DOHH2 (cell line): ENCODE measurements around the gene NCKAP5.

Experiments
- H3F3A ChIP-seq: fragments of 200-600 bp; sonication (generic), shearing (Covaris generic); 2 replicates; pipeline ENCODE4 v1.6.0; 2016; ENCODE audit warnings: antibody characterized with exemption, mild to moderate bottlenecking; ENCODE audit not compliant: control insufficient read depth, insufficient read depth
- H3K27ac ChIP-seq: fragments of 200-600 bp; sonication (generic); 2 replicates; pipeline ENCODE4 v1.5.1; 2014; ENCODE audit warnings: low read depth, mild to moderate bottlenecking, low read length, moderate library complexity
- H3K27me3 ChIP-seq: fragments of 200-600 bp; sonication (generic); 2 replicates; pipeline ENCODE4 v1.6.1; 2014; ENCODE audit warnings: mild to moderate bottlenecking, low read length, mixed read lengths; ENCODE audit not compliant: control insufficient read depth
- H3K36me3 ChIP-seq: fragments of 200-600 bp; sonication (generic); 2 replicates; pipeline ENCODE4 v1.6.1; 2014; ENCODE audit warnings: mild to moderate bottlenecking, low read length, moderate library complexity, mixed read lengths; ENCODE audit not compliant: control insufficient read depth
- H3K4me1 ChIP-seq: fragments of 200-600 bp; sonication (generic); 2 replicates; pipeline ENCODE4 v1.6.1; 2014; ENCODE audit warnings: mild to moderate bottlenecking, low read length, mixed read lengths; ENCODE audit not compliant: control insufficient read depth
- H3K4me2 ChIP-seq: fragments of 200-600 bp; sonication (generic); 2 replicates; pipeline ENCODE4 v1.6.0; 2014; ENCODE audit warnings: mild to moderate bottlenecking, low read length, moderate library complexity
- H3K4me3 ChIP-seq: fragments of 200-600 bp; sonication (generic); 2 replicates; pipeline ENCODE4 v1.5.1; 2014; ENCODE audit warnings: mild to moderate bottlenecking, low read length, mixed read lengths
- H3K79me2 ChIP-seq: fragments of 200-600 bp; sonication (generic); 2 replicates; pipeline ENCODE4 v1.6.1; 2014; ENCODE audit warnings: mild to moderate bottlenecking, low read length, mixed read lengths; ENCODE audit not compliant: control insufficient read depth
- H3K9me2 ChIP-seq: fragments of 200-600 bp; sonication (generic); replicated peaks from 2 replicates; pipeline ENCODE4 v1.6.1; 2014; ENCODE audit warnings: mild to moderate bottlenecking, low read length, mixed read lengths; ENCODE audit not compliant: control insufficient read depth
- H3K9me3 ChIP-seq: fragments of 200-600 bp; sonication (generic); 2 replicates; pipeline ENCODE4 v1.6.1; 2014; ENCODE audit warnings: antibody characterized with exemption, low read length, mixed read lengths; ENCODE audit not compliant: control insufficient read depth, insufficient read depth
- H4K20me1 ChIP-seq: fragments of 200-600 bp; sonication (generic); 2 replicates; pipeline ENCODE4 v1.6.0; 2014; ENCODE audit warnings: low read depth, mild to moderate bottlenecking, antibody characterized with exemption, low read length, moderate library complexity; ENCODE audit not compliant: control insufficient read depth, insufficient read depth
- EZH2phosphoT487 ChIP-seq: fragments of 200-600 bp; sonication (generic); IDR thresholded peaks from 2 replicates; pipeline ENCODE4 v1.6.1; 2017; ENCODE audit warnings: borderline replicate concordance, mild to moderate bottlenecking, antibody characterized with exemption, low read length, moderate library complexity, mixed read lengths
- TF ChIP-seq, protein P1 (sequence below): fragments of 200-600 bp; sonication (generic); IDR thresholded peaks from one replicate; pipeline ENCODE4 v1.5.1; 2014; ENCODE audit warnings: antibody characterized with exemption, mild to moderate bottlenecking, low read depth, low read length; ENCODE audit not compliant: poor library complexity, severe bottlenecking

NCKAP5 gene

GRCh38 chr2:132740081-132740720 is 828.1 kb downstream of the NCKAP5 start:
- no peak overlapping the region for H3K4me3 ChIP-seq
- no peaks in the 10 kb centered on the region for H3F3A ChIP-seq
- H3K27me3 ChIP-seq: no peaks in the 10 kb centered on the region
- H3K27ac ChIP-seq: no peak overlapping the region
- no peaks in the 10 kb centered on the region for H3K79me2 ChIP-seq
- H3K9me2 ChIP-seq: no peaks in the 10 kb centered on the region
- H3K4me2 ChIP-seq: no peak overlapping the region
- no peak for TF ChIP-seq EZH2phosphoT487
- TF ChIP-seq, protein P1, sequence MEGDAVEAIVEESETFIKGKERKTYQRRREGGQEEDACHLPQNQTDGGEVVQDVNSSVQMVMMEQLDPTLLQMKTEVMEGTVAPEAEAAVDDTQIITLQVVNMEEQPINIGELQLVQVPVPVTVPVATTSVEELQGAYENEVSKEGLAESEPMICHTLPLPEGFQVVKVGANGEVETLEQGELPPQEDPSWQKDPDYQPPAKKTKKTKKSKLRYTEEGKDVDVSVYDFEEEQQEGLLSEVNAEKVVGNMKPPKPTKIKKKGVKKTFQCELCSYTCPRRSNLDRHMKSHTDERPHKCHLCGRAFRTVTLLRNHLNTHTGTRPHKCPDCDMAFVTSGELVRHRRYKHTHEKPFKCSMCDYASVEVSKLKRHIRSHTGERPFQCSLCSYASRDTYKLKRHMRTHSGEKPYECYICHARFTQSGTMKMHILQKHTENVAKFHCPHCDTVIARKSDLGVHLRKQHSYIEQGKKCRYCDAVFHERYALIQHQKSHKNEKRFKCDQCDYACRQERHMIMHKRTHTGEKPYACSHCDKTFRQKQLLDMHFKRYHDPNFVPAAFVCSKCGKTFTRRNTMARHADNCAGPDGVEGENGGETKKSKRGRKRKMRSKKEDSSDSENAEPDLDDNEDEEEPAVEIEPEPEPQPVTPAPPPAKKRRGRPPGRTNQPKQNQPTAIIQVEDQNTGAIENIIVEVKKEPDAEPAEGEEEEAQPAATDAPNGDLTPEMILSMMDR: no peak
- no peaks in the 10 kb centered on the region for H4K20me1 ChIP-seq
- no peaks in the 10 kb centered on the region for H3K4me1 ChIP-seq
- H3K9me3 ChIP-seq: no peaks in the 10 kb centered on the region
- no peaks in the 10 kb centered on the region for H3K36me3 ChIP-seq

GRCh38 chr2:132738223-132738622 is 830.0 kb downstream of the NCKAP5 start:
- H3K27me3 ChIP-seq: no peaks in the 10 kb centered on the region

GRCh38 chr2:132736059-132736458 is 832.2 kb downstream of the NCKAP5 start:
- TF ChIP-seq, protein P1: no peak
- no peak for TF ChIP-seq EZH2phosphoT487

More at GRCh38 chr2:132738223-132738622, 830.0 kb downstream of the NCKAP5 start:
- H3K4me2 ChIP-seq: no peak overlapping the region
- no peaks in the 10 kb centered on the region for H3F3A ChIP-seq
- H3K4me1 ChIP-seq: no peaks in the 10 kb centered on the region
- no peak overlapping the region for H3K27ac ChIP-seq
- no peaks in the 10 kb centered on the region for H3K9me2 ChIP-seq
- TF ChIP-seq, protein P1: no peak
- TF ChIP-seq EZH2phosphoT487: no peak
- H3K4me3 ChIP-seq: no peak overlapping the region
- H4K20me1 ChIP-seq: no peaks in the 10 kb centered on the region
- H3K36me3 ChIP-seq: no peaks in the 10 kb centered on the region
- H3K79me2 ChIP-seq: no peaks in the 10 kb centered on the region
- H3K9me3 ChIP-seq: no peaks in the 10 kb centered on the region

GRCh38 chr2:132734961-132735360 is 833.3 kb downstream of the NCKAP5 start:
- no peak overlapping the region for H3K4me3 ChIP-seq
- no peak overlapping the region for H3K4me2 ChIP-seq
- H3K27ac ChIP-seq: no peak overlapping the region
- H3F3A ChIP-seq: no peaks in the 10 kb centered on the region
- no peaks in the 10 kb centered on the region for H4K20me1 ChIP-seq
- no peaks in the 10 kb centered on the region for H3K9me2 ChIP-seq
- TF ChIP-seq, protein P1: no peak
- TF ChIP-seq EZH2phosphoT487: no peak
- no peaks in the 10 kb centered on the region for H3K79me2 ChIP-seq
- no peaks in the 10 kb centered on the region for H3K9me3 ChIP-seq
- no peaks in the 10 kb centered on the region for H3K4me1 ChIP-seq
- no peaks in the 10 kb centered on the region for H3K36me3 ChIP-seq
- no peaks in the 10 kb centered on the region for H3K27me3 ChIP-seq

More at GRCh38 chr2:132736059-132736458, 832.2 kb downstream of the NCKAP5 start:
- H3K9me2 ChIP-seq: no peaks in the 10 kb centered on the region
- no peak overlapping the region for H3K4me2 ChIP-seq
- H3K4me3 ChIP-seq: no peak overlapping the region
- H3K27me3 ChIP-seq: no peaks in the 10 kb centered on the region
- H3K27ac ChIP-seq: no peak overlapping the region
- no peaks in the 10 kb centered on the region for H3K9me3 ChIP-seq
- no peaks in the 10 kb centered on the region for H4K20me1 ChIP-seq
- H3K79me2 ChIP-seq: no peaks in the 10 kb centered on the region
- H3K36me3 ChIP-seq: no peaks in the 10 kb centered on the region
- H3F3A ChIP-seq: no peaks in the 10 kb centered on the region
- no peaks in the 10 kb centered on the region for H3K4me1 ChIP-seq
